C4-2B (cell line): ENCODE results near the gene SNX14.

Source experiments
- ZFX ChIP-seq: fragments of 450-650 bp; IDR thresholded peaks from 2 replicates; pipeline ENCODE4 v1.6.1; 2017
- TF ChIP-seq, protein P1 (sequence below): fragments of 450-650 bp; conservative IDR thresholded peaks from 2 replicates; pipeline ENCODE4 v1.5.1; 2017; ENCODE audit warnings: mild to moderate bottlenecking

DNA sequence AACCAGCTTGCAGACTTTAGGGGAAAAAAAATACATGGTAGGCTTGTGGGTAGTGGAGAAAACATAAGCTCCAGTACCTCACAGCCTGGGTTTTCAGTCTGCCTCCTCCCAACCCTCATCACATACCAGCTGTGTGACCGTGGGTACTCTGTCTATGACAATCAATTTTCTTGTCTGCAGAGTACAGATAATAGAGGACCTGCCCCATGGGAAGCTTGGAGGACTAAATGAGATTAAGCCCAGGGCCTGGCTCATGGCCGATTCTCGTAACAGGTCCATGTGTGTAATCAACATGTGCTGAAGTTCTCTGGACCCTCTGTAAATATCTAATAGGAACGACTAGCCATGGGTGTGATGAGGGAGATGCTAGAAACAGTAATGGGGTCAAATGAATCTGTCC, 109.8 kb downstream of the SNX14 start:
- TF ChIP-seq, protein P1, sequence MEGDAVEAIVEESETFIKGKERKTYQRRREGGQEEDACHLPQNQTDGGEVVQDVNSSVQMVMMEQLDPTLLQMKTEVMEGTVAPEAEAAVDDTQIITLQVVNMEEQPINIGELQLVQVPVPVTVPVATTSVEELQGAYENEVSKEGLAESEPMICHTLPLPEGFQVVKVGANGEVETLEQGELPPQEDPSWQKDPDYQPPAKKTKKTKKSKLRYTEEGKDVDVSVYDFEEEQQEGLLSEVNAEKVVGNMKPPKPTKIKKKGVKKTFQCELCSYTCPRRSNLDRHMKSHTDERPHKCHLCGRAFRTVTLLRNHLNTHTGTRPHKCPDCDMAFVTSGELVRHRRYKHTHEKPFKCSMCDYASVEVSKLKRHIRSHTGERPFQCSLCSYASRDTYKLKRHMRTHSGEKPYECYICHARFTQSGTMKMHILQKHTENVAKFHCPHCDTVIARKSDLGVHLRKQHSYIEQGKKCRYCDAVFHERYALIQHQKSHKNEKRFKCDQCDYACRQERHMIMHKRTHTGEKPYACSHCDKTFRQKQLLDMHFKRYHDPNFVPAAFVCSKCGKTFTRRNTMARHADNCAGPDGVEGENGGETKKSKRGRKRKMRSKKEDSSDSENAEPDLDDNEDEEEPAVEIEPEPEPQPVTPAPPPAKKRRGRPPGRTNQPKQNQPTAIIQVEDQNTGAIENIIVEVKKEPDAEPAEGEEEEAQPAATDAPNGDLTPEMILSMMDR: no peak
- TF ChIP-seq ZFX: no peak
